ENCODE measurements around the gene MTFP1. TPM values are rescaled to one million over a fixed set of nuclear protein-coding genes. Genes with fewer than 3 reads are reported as not detected.
"Not testable (repeated sequence)": the region's sequence is repeated elsewhere in the genome, so short reads cannot be mapped to it uniquely, and the experiment has no call there.

The MTFP1 gene
- total RNA-seq, 2 donors from 2014 or later = 1.9 to 6.4 TPM

- no peaks in the 10 kb centered on the region for H3K27me3 ChIP-seq (replicated peaks; ENCODE audit: insufficient read depth)
These were observed 22.1 kb downstream of the MTFP1 start for GRCh38 chr22:30447656-30448055.

GRCh38 chr22:30451488-30451887, 25.9 kb downstream of the MTFP1 start:
- not testable (repeated sequence) for H3K27ac ChIP-seq; H3K36me3 ChIP-seq; DNase-seq (ENCODE audit: low spot score); ATAC-seq (ENCODE audit: insufficient number of reproducible peaks, low FRiP score, low read depth); H3K4me3 ChIP-seq; H3K9me3 ChIP-seq; H3K27me3 ChIP-seq (replicated peaks; ENCODE audit: insufficient read depth); H3K4me1 ChIP-seq (ENCODE audit: control insufficient read depth in 1 of 2, low read depth in 2 of 2)

More at GRCh38 chr22:30447656-30448055, 22.1 kb downstream of the MTFP1 start:
- H3K4me1 ChIP-seq (ENCODE audit: control insufficient read depth in 1 of 2, low read depth in 2 of 2) = no peaks in the 10 kb centered on the region
- H3K27ac ChIP-seq = no peak overlapping the region
- no peaks in the 10 kb centered on the region for H3K36me3 ChIP-seq
- H3K4me3 ChIP-seq = no peak overlapping the region
- TF ChIP-seq CTCF (IDR thresholded peaks at IDR 0.05) = no peak
- DNase-seq (ENCODE audit: low spot score) = no peak
- no peak for ATAC-seq (ENCODE audit: insufficient number of reproducible peaks, low FRiP score, low read depth)
- no peaks in the 10 kb centered on the region for H3K9me3 ChIP-seq

GRCh38 chr22:30452861-30453260, 27.3 kb downstream of the MTFP1 start:
- TF ChIP-seq CTCF (IDR thresholded peaks at IDR 0.05) = no peak
- ATAC-seq (ENCODE audit: insufficient number of reproducible peaks, low FRiP score, low read depth) = no peak
- H3K9me3 ChIP-seq = no peaks in the 10 kb centered on the region
- no peaks in the 10 kb centered on the region for H3K36me3 ChIP-seq
- H3K4me3 ChIP-seq = no peak overlapping the region
- no peak overlapping the region for H3K27ac ChIP-seq
- H3K4me1 ChIP-seq (ENCODE audit: control insufficient read depth in 1 of 2, low read depth in 2 of 2) = no peaks in the 10 kb centered on the region
- H3K27me3 ChIP-seq (replicated peaks; ENCODE audit: insufficient read depth) = no peaks in the 10 kb centered on the region
- DNase-seq (ENCODE audit: low spot score) = no peak

- Histone ChIP-seq H3K36me3 (no peaks in the 10 kb centered on the region), H3K4me1 (ENCODE audit: control insufficient read depth in 1 of 2, low read depth in 2 of 2) (no peaks in the 10 kb centered on the region), H3K27me3 (replicated peaks; ENCODE audit: insufficient read depth) (no peaks in the 10 kb centered on the region), H3K9me3 (no peaks in the 10 kb centered on the region), H3K27ac (no peak overlapping the region), H3K4me3 (no peak overlapping the region)
- DNase-seq (ENCODE audit: low spot score) (no peak), ATAC-seq (ENCODE audit: insufficient number of reproducible peaks, low FRiP score, low read depth) (no peak)
- TF ChIP-seq CTCF (IDR thresholded peaks at IDR 0.05) = no peak
These were observed 28.4 kb downstream of the MTFP1 start for GRCh38 chr22:30453731-30454510.

- Histone ChIP-seq H3K4me1 (ENCODE audit: control insufficient read depth in 1 of 2, low read depth in 2 of 2) (no peaks in the 10 kb centered on the region), H3K36me3 (no peaks in the 10 kb centered on the region), H3K27ac (no peak overlapping the region), H3K9me3 (no peaks in the 10 kb centered on the region), H3K4me3 (no peak overlapping the region), H3K27me3 (replicated peaks; ENCODE audit: insufficient read depth) (no peaks in the 10 kb centered on the region)
- DNase-seq (ENCODE audit: low spot score) = no peak
- ATAC-seq (ENCODE audit: insufficient number of reproducible peaks, low FRiP score, low read depth) = no peak
- no peak for TF ChIP-seq CTCF (IDR thresholded peaks at IDR 0.05)
These were observed 29.7 kb downstream of the MTFP1 start for GRCh38 chr22:30455075-30455840.

All from thoracic aorta (tissue), 2 donors.